GM23338 (cell line): Measurements from ENCODE around the gene CLK3. TPM values are rescaled to one million over a fixed set of nuclear protein-coding genes. Genes with fewer than 3 reads are reported as not detected.

Experiments used
- ATAC-seq: fragments of 200-7000 bp; cut with Tn5 transposase; 3 replicates; pipeline ENCODE4 v1.9.1; 2020
- DNase-seq: peaks from one replicate; pipeline ENCODE4 v3.0.0-alpha.2; 2015; ENCODE audit warnings: low spot score
- H2AFZ ChIP-seq: fragments of 200-600 bp; sonication (generic); 2 replicates; pipeline ENCODE4 v1.8.0; 2016; ENCODE audit warnings: antibody characterized with exemption, mild to moderate bottlenecking, moderate library complexity
- H3F3A ChIP-seq: fragments of 200-600 bp; sonication (generic); replicated peaks from 2 replicates; pipeline ENCODE4 v1.8.0; 2017; ENCODE audit warnings: antibody characterized with exemption, mixed run types, low read depth
- H3K27ac ChIP-seq: fragments of 200-600 bp; sonication (generic); 2 replicates; pipeline ENCODE4 v1.6.1; 2016; ENCODE audit warnings: low read depth
- H3K27me3 ChIP-seq: fragments of 200-600 bp; sonication (generic); 2 replicates; pipeline ENCODE4 v1.8.0; 2016; ENCODE audit warnings: mild to moderate bottlenecking, mixed run types, moderate library complexity; ENCODE audit not compliant: insufficient read depth
- H3K36me3 ChIP-seq: fragments of 200-600 bp; sonication (generic); 2 replicates; pipeline ENCODE4 v1.8.0; 2016; ENCODE audit warnings: mild to moderate bottlenecking; ENCODE audit not compliant: insufficient read depth
- H3K4me1 ChIP-seq: fragments of 200-600 bp; sonication (generic); 2 replicates; pipeline ENCODE4 v1.8.0; 2016; ENCODE audit warnings: mild to moderate bottlenecking, moderate library complexity; ENCODE audit not compliant: insufficient read depth
- H3K4me2 ChIP-seq: fragments of 200-600 bp; sonication (generic); 2 replicates; pipeline ENCODE4 v1.7.1; 2017; ENCODE audit warnings: mixed run types
- H3K4me3 ChIP-seq: fragments of 200-600 bp; sonication (generic); 2 replicates; pipeline ENCODE4 v1.6.1; 2016; ENCODE audit warnings: mixed run types
- H3K79me2 ChIP-seq: fragments of 200-600 bp; sonication (generic); replicated peaks from 2 replicates; pipeline ENCODE4 v1.8.0; 2017; ENCODE audit warnings: mild to moderate bottlenecking; ENCODE audit not compliant: insufficient read depth
- H3K9me2 ChIP-seq: fragments of 200-600 bp; sonication (generic); 2 replicates; pipeline ENCODE4 v1.8.0; 2017; ENCODE audit not compliant: insufficient read depth
- H4K20me1 ChIP-seq: fragments of 200-600 bp; sonication (generic); replicated peaks from 2 replicates; pipeline ENCODE4 v1.8.0; 2017; ENCODE audit warnings: mild to moderate bottlenecking; ENCODE audit not compliant: insufficient read depth
- H3K27ac Mint-ChIP-seq: 2 replicates; pipeline ENCODE4 v1.8.0; 2020; ENCODE audit warnings: inconsistent platforms, mild to moderate bottlenecking, moderate library complexity, mixed read lengths
- H3K27me3 Mint-ChIP-seq: 3 replicates; pipeline ENCODE4 v1.8.0; 2022; ENCODE audit warnings: low read depth, mild to moderate bottlenecking, moderate library complexity, mixed read lengths, inconsistent platforms; ENCODE audit not compliant: insufficient read depth, poor library complexity
- H3K36me3 Mint-ChIP-seq: 3 replicates; pipeline ENCODE4 v1.8.0; 2021; ENCODE audit warnings: low read depth, mild to moderate bottlenecking, inconsistent platforms, moderate library complexity, mixed read lengths
- H3K4me1 Mint-ChIP-seq: 3 replicates; pipeline ENCODE4 v1.8.0; 2020; ENCODE audit warnings: mild to moderate bottlenecking, inconsistent platforms, mixed read lengths
- H3K4me3 Mint-ChIP-seq: 3 replicates; pipeline ENCODE4 v1.8.0; 2021; ENCODE audit warnings: moderate library complexity, mild to moderate bottlenecking, inconsistent platforms, mixed read lengths
- H3K9me3 Mint-ChIP-seq: 3 replicates; pipeline ENCODE4 v1.8.0; 2020; ENCODE audit warnings: moderate library complexity, mild to moderate bottlenecking, inconsistent platforms, mixed read lengths
- CREB1 ChIP-seq: fragments of 250-450 bp; sonication (Bioruptor Pico); IDR thresholded peaks from 2 replicates; pipeline ENCODE4 v1.5.0; 2020; ENCODE audit warnings: low read depth, mild to moderate bottlenecking, moderate library complexity
- EZH2 ChIP-seq: fragments of 200-600 bp; sonication (generic); IDR thresholded peaks from one replicate; pipeline ENCODE4 v1.8.0; 2017; ENCODE audit warnings: antibody characterized with exemption, mild to moderate bottlenecking, low read depth; ENCODE audit not compliant: unreplicated experiment
- EZH2phosphoT487 ChIP-seq: fragments of 200-600 bp; sonication (generic); IDR thresholded peaks from one replicate; pipeline ENCODE4 v1.8.1; 2018; ENCODE audit warnings: antibody characterized with exemption; ENCODE audit not compliant: unreplicated experiment
- JUNB ChIP-seq: IDR thresholded peaks from one replicate; pipeline ENCODE4 v1.6.1; 2016; ENCODE audit warnings: antibody characterized with exemption; ENCODE audit not compliant: unreplicated experiment
- NANOG ChIP-seq: IDR thresholded peaks from 2 replicates; pipeline ENCODE4 v1.6.1; 2016; ENCODE audit warnings: antibody characterized with exemption, borderline replicate concordance
- POLR2AphosphoS5 ChIP-seq: IDR thresholded peaks from 2 replicates; pipeline ENCODE4 v1.6.1; 2016; ENCODE audit warnings: antibody characterized with exemption, low read depth
- STAT1 ChIP-seq: IDR thresholded peaks from one replicate; pipeline ENCODE4 v1.6.1; 2016; ENCODE audit warnings: antibody characterized with exemption; ENCODE audit not compliant: unreplicated experiment
- ZNF114 ChIP-seq: fragments of 250-450 bp; sonication (Bioruptor Pico); IDR thresholded peaks from 2 replicates; pipeline ENCODE4 v1.5.0; 2020; ENCODE audit warnings: mild to moderate bottlenecking, moderate library complexity
- ZNF331 ChIP-seq: fragments of 250-450 bp; sonication (Bioruptor Pico); IDR thresholded peaks from 2 replicates; pipeline ENCODE4 v1.5.0; 2020; ENCODE audit warnings: low read depth, mild to moderate bottlenecking, moderate library complexity
- polyA plus RNA-seq: library from polyadenylated mRNA; unstranded; fragments of >200 nt; fragmentation: Nextera tagmentation; extraction: Ambion mirVana; gene quantifications from 2 replicates; pipeline ENCODE4 v1.2.1, GENCODE V29; 2016
- total RNA-seq: library from RNA; depleted of rRNA; stranded (reverse); fragments of >200 nt; shearing (Covaris generic); gene quantifications from 2 replicates; pipeline ENCODE4 v1.2.3, GENCODE V29; 2014
- TF ChIP-seq, protein P1 (sequence below): IDR thresholded peaks from 2 replicates; pipeline ENCODE4 v1.6.1; 2016; ENCODE audit warnings: antibody characterized with exemption
- TF ChIP-seq, protein P2 (sequence below): IDR thresholded peaks from one replicate; pipeline ENCODE4 v1.6.1; 2018; ENCODE audit warnings: antibody characterized with exemption; ENCODE audit not compliant: unreplicated experiment
- TF ChIP-seq, protein P3 (sequence below): fragments of 250-450 bp; sonication (Bioruptor Pico); IDR thresholded peaks from 2 replicates; pipeline ENCODE4 v1.5.0; 2020; ENCODE audit warnings: mild to moderate bottlenecking, moderate library complexity
- TF ChIP-seq, protein P4 (sequence below), 2 experiments: fragments of 200-600 bp in 1 of 2; sonication (generic) in 1 of 2; conservative IDR thresholded peaks; 2 replicates each; pipeline versions ENCODE4 v1.5.1 to v1.6.1; 2016 to 2017; ENCODE audit warnings: antibody characterized with exemption in 2 of 2, low read depth in 2 of 2, mild to moderate bottlenecking in 2 of 2, moderate library complexity in 1 of 2

The CLK3 gene
- total and polyA plus RNA-seq, 2 experiments from 2014 or later = 40.7 to 67.7 TPM

DNA sequence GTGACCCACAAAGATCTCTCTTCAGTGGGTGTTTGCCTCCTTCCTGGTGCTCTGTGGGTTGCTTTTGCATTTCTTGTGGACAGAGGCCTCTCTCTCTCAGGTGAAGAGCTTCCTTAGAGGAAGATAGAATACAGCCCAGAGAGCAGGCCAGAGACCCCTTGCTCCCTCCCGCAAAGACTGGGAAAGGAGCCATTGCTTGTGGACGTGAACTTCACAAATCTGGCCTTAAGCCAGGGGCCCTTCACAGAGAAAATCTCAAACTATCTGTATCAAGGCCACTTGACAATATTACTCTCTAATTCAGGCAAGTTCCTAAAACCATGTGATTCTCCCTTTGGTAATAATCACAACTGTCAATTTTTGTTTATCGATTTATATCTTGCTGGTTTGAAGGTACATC lies 30.4 kb upstream of the CLK3 start:
- Histone ChIP-seq H3K27me3 (no peaks in the 10 kb centered on the region), H3K36me3 (peaks cover 12% of the 10 kb centered on the region), H3K9me2 (no peaks in the 10 kb centered on the region), H4K20me1 (peaks cover 42% of the 10 kb centered on the region), H3K79me2 (peaks cover 27% of the 10 kb centered on the region), H3F3A (0 out of 2 replicates have a peak, but pooled peaks cover 11% of the 10 kb centered on the region), H2AFZ (no peak overlapping the region), H3K27ac (no peak overlapping the region), H3K4me1 (peaks cover 16% of the 10 kb centered on the region), H3K4me2 (no peak overlapping the region), H3K4me3 (no peak overlapping the region)
- Mint-ChIP-seq H3K4me1 (peaks cover 29% of the 10 kb centered on the region), H3K4me3 (no peak overlapping the region), H3K27ac (no peak overlapping the region), H3K9me3 (no peaks in the 10 kb centered on the region), H3K36me3 (peaks cover 46% of the 10 kb centered on the region), H3K27me3 (peaks cover 6% of the 10 kb centered on the region)
- no peak for DNase-seq
- ATAC-seq = no peak
- no peak for TF ChIP-seq POLR2AphosphoS5
- TF ChIP-seq, protein P1, sequence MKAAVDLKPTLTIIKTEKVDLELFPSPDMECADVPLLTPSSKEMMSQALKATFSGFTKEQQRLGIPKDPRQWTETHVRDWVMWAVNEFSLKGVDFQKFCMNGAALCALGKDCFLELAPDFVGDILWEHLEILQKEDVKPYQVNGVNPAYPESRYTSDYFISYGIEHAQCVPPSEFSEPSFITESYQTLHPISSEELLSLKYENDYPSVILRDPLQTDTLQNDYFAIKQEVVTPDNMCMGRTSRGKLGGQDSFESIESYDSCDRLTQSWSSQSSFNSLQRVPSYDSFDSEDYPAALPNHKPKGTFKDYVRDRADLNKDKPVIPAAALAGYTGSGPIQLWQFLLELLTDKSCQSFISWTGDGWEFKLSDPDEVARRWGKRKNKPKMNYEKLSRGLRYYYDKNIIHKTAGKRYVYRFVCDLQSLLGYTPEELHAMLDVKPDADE = no peak
- TF ChIP-seq, protein P2, sequence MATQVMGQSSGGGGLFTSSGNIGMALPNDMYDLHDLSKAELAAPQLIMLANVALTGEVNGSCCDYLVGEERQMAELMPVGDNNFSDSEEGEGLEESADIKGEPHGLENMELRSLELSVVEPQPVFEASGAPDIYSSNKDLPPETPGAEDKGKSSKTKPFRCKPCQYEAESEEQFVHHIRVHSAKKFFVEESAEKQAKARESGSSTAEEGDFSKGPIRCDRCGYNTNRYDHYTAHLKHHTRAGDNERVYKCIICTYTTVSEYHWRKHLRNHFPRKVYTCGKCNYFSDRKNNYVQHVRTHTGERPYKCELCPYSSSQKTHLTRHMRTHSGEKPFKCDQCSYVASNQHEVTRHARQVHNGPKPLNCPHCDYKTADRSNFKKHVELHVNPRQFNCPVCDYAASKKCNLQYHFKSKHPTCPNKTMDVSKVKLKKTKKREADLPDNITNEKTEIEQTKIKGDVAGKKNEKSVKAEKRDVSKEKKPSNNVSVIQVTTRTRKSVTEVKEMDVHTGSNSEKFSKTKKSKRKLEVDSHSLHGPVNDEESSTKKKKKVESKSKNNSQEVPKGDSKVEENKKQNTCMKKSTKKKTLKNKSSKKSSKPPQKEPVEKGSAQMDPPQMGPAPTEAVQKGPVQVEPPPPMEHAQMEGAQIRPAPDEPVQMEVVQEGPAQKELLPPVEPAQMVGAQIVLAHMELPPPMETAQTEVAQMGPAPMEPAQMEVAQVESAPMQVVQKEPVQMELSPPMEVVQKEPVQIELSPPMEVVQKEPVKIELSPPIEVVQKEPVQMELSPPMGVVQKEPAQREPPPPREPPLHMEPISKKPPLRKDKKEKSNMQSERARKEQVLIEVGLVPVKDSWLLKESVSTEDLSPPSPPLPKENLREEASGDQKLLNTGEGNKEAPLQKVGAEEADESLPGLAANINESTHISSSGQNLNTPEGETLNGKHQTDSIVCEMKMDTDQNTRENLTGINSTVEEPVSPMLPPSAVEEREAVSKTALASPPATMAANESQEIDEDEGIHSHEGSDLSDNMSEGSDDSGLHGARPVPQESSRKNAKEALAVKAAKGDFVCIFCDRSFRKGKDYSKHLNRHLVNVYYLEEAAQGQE = no peak
- TF ChIP-seq, protein P3, sequence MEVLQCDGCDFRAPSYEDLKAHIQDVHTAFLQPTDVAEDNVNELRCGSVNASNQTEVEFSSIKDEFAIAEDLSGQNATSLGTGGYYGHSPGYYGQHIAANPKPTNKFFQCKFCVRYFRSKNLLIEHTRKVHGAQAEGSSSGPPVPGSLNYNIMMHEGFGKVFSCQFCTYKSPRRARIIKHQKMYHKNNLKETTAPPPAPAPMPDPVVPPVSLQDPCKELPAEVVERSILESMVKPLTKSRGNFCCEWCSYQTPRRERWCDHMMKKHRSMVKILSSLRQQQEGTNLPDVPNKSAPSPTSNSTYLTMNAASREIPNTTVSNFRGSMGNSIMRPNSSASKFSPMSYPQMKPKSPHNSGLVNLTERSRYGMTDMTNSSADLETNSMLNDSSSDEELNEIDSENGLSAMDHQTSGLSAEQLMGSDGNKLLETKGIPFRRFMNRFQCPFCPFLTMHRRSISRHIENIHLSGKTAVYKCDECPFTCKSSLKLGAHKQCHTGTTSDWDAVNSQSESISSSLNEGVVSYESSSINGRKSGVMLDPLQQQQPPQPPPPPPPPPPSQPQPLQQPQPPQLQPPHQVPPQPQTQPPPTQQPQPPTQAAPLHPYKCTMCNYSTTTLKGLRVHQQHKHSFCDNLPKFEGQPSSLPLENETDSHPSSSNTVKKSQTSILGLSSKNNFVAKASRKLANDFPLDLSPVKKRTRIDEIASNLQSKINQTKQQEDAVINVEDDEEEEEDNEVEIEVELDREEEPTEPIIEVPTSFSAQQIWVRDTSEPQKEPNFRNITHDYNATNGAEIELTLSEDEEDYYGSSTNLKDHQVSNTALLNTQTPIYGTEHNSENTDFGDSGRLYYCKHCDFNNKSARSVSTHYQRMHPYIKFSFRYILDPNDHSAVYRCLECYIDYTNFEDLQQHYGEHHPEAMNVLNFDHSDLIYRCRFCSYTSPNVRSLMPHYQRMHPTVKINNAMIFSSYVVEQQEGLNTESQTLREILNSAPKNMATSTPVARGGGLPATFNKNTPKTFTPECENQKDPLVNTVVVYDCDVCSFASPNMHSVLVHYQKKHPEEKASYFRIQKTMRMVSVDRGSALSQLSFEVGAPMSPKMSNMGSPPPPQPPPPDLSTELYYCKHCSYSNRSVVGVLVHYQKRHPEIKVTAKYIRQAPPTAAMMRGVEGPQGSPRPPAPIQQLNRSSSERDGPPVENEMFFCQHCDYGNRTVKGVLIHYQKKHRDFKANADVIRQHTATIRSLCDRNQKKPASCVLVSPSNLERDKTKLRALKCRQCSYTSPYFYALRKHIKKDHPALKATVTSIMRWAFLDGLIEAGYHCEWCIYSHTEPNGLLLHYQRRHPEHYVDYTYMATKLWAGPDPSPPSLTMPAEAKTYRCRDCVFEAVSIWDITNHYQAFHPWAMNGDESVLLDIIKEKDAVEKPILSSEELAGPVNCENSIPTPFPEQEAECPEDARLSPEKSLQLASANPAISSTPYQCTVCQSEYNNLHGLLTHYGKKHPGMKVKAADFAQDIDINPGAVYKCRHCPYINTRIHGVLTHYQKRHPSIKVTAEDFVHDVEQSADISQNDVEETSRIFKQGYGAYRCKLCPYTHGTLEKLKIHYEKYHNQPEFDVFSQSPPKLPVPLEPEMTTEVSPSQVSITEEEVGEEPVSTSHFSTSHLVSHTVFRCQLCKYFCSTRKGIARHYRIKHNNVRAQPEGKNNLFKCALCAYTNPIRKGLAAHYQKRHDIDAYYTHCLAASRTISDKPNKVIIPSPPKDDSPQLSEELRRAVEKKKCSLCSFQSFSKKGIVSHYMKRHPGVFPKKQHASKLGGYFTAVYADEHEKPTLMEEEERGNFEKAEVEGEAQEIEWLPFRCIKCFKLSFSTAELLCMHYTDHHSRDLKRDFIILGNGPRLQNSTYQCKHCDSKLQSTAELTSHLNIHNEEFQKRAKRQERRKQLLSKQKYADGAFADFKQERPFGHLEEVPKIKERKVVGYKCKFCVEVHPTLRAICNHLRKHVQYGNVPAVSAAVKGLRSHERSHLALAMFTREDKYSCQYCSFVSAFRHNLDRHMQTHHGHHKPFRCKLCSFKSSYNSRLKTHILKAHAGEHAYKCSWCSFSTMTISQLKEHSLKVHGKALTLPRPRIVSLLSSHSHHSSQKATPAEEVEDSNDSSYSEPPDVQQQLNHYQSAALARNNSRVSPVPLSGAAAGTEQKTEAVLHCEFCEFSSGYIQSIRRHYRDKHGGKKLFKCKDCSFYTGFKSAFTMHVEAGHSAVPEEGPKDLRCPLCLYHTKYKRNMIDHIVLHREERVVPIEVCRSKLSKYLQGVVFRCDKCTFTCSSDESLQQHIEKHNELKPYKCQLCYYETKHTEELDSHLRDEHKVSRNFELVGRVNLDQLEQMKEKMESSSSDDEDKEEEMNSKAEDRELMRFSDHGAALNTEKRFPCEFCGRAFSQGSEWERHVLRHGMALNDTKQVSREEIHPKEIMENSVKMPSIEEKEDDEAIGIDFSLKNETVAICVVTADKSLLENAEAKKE (CRISPR knock-in tag) = no peak
- TF ChIP-seq ZNF114 (CRISPR knock-in tag) = no peak
- no peak for TF ChIP-seq STAT1
- no peak for TF ChIP-seq NANOG
- no peak for TF ChIP-seq JUNB
- TF ChIP-seq EZH2 = no peak
- no peak for TF ChIP-seq ZNF331 (CRISPR knock-in tag)
- no peak for TF ChIP-seq CREB1 (CRISPR knock-in tag)
- TF ChIP-seq, protein P4, sequence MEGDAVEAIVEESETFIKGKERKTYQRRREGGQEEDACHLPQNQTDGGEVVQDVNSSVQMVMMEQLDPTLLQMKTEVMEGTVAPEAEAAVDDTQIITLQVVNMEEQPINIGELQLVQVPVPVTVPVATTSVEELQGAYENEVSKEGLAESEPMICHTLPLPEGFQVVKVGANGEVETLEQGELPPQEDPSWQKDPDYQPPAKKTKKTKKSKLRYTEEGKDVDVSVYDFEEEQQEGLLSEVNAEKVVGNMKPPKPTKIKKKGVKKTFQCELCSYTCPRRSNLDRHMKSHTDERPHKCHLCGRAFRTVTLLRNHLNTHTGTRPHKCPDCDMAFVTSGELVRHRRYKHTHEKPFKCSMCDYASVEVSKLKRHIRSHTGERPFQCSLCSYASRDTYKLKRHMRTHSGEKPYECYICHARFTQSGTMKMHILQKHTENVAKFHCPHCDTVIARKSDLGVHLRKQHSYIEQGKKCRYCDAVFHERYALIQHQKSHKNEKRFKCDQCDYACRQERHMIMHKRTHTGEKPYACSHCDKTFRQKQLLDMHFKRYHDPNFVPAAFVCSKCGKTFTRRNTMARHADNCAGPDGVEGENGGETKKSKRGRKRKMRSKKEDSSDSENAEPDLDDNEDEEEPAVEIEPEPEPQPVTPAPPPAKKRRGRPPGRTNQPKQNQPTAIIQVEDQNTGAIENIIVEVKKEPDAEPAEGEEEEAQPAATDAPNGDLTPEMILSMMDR (conservative IDR thresholded peaks at IDR 0.05; ENCODE audit: low read depth in 2 of 2) = no peak
- no peak for TF ChIP-seq EZH2phosphoT487
